ENCODE measurements around the gene DPP10.

DPP10 gene

GRCh38 chr2:114569166-114569565, 126.7 kb downstream of the DPP10 start (continued):
- TF ChIP-seq ZNF274 (IDR thresholded peaks at IDR 0.05; ENCODE audit: low read length) = no peak
- no peak for TF ChIP-seq ZNF274 (tag by site-specific recombination; IDR thresholded peaks at IDR 0.05; ENCODE audit: borderline replicate concordance)
- TF ChIP-seq HOXC10 (CRISPR knock-in tag; IDR thresholded peaks at IDR 0.05) = no peak
- TF ChIP-seq TCF7L2 (IDR thresholded peaks at IDR 0.05; ENCODE audit: borderline replicate concordance, low read depth, low read length) = no peak
- TF ChIP-seq ZNF521 (tag by site-specific recombination; IDR thresholded peaks at IDR 0.05) = no peak
- TF ChIP-seq, protein P1, sequence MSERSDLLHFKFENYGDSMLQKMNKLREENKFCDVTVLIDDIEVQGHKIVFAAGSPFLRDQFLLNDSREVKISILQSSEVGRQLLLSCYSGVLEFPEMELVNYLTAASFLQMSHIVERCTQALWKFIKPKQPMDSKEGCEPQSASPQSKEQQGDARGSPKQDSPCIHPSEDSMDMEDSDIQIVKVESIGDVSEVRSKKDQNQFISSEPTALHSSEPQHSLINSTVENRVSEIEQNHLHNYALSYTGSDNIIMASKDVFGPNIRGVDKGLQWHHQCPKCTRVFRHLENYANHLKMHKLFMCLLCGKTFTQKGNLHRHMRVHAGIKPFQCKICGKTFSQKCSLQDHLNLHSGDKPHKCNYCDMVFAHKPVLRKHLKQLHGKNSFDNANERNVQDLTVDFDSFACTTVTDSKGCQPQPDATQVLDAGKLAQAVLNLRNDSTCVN (tag by site-specific recombination; optimal IDR thresholded peaks at IDR 0.05) = no peak
- no peak for TF ChIP-seq ZNF76 (tag by site-specific recombination; IDR thresholded peaks at IDR 0.05; ENCODE audit: borderline replicate concordance, low read depth)
- TF ChIP-seq BCL6B (tag by site-specific recombination; IDR thresholded peaks at IDR 0.05) = no peak
- TF ChIP-seq ZNF175 (tag by site-specific recombination; IDR thresholded peaks at IDR 0.05) = no peak
- TF ChIP-seq ZNF639 (tag by site-specific recombination; IDR thresholded peaks at IDR 0.05) = no peak
- TF ChIP-seq, protein P2, sequence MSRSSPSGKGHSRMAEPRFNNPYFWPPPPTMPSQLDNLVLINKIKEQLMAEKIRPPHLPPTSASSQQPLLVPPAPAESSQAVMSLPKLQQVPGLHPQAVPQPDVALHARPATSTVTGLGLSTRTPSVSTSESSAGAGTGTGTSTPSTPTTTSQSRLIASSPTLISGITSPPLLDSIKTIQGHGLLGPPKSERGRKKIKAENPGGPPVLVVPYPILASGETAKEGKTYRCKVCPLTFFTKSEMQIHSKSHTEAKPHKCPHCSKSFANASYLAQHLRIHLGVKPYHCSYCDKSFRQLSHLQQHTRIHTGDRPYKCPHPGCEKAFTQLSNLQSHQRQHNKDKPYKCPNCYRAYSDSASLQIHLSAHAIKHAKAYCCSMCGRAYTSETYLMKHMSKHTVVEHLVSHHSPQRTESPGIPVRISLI (tag by site-specific recombination; IDR thresholded peaks at IDR 0.05) = no peak

DNA sequence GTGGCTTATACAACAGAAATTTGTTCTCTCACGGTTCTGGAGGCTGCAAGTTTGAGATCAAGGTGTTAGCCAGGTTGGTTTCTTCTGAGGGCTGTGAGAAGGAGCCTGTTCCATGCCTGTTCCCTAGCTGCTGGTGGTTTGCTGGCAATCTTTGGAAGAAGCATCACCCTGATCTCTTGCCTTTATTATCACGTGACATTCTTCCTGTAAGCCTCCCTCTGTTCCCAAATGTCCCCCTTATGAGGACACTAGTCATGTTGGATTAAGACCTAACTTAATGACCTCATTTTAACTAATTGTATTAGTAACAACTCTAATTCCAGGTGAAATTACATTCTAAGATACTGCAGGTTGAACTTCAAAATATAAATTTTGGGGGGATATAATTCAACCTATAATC, 135.2 kb downstream of the DPP10 start:
- H3K9me3 ChIP-seq (ENCODE audit: control insufficient read depth, insufficient read depth, low read depth, low read length) = no peaks in the 10 kb centered on the region
- no peaks in the 10 kb centered on the region for H3K4me1 ChIP-seq (ENCODE audit: control insufficient read depth, insufficient read depth, low read length)
- H3K36me3 ChIP-seq (ENCODE audit: control insufficient read depth in 2 of 2, insufficient read depth in 1 of 2, low read length in 2 of 2) = no peaks in the 10 kb centered on the region
- no peak overlapping the region for H3K27ac ChIP-seq (ENCODE audit: extremely low read depth, low read depth, low read length)
- H3K4me3 ChIP-seq (ENCODE audit: low read depth, low read length) = no peak overlapping the region
- CTCF ChIA-PET = no interaction called here
- TF ChIP-seq ZNF132 (tag by site-specific recombination; IDR thresholded peaks at IDR 0.05; ENCODE audit: borderline replicate concordance) (no peak), ZNF140 (tag by site-specific recombination; IDR thresholded peaks at IDR 0.05) (no peak), ZNF202 (tag by site-specific recombination; IDR thresholded peaks at IDR 0.05; ENCODE audit: borderline replicate concordance) (no peak), ZNF341 (tag by site-specific recombination; IDR thresholded peaks at IDR 0.05; ENCODE audit: low read depth) (no peak), TCF7L2 (IDR thresholded peaks at IDR 0.05; ENCODE audit: borderline replicate concordance, low read depth, low read length) (no peak), ZNF335 (tag by site-specific recombination; conservative IDR thresholded peaks at IDR 0.05) (no peak), ZNF830 (tag by site-specific recombination; IDR thresholded peaks at IDR 0.05; ENCODE audit: low read depth) (no peak), ZNF514 (tag by site-specific recombination; IDR thresholded peaks at IDR 0.05) (no peak), ZNF121 (tag by site-specific recombination; IDR thresholded peaks at IDR 0.05) (no peak), ZNF707 (tag by site-specific recombination; IDR thresholded peaks at IDR 0.05) (no peak), ZNF292 (tag by site-specific recombination; IDR thresholded peaks at IDR 0.05; ENCODE audit: borderline replicate concordance, low read depth) (no peak), ZIC2 (tag by site-specific recombination; IDR thresholded peaks at IDR 0.05) (no peak), ZNF529 (tag by site-specific recombination; IDR thresholded peaks at IDR 0.05; ENCODE audit: insufficient replicate concordance) (no peak), ZNF544 (tag by site-specific recombination; IDR thresholded peaks at IDR 0.05) (no peak), ZNF391 (tag by site-specific recombination; IDR thresholded peaks at IDR 0.05; ENCODE audit: borderline replicate concordance, low read depth) (no peak)
- TF ChIP-seq, protein P3, sequence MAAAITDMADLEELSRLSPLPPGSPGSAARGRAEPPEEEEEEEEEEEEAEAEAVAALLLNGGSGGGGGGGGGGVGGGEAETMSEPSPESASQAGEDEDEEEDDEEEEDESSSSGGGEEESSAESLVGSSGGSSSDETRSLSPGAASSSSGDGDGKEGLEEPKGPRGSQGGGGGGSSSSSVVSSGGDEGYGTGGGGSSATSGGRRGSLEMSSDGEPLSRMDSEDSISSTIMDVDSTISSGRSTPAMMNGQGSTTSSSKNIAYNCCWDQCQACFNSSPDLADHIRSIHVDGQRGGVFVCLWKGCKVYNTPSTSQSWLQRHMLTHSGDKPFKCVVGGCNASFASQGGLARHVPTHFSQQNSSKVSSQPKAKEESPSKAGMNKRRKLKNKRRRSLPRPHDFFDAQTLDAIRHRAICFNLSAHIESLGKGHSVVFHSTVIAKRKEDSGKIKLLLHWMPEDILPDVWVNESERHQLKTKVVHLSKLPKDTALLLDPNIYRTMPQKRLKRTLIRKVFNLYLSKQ (tag by site-specific recombination; IDR thresholded peaks at IDR 0.05; ENCODE audit: borderline replicate concordance) = no peak
- POLR2A ChIA-PET = interaction anchor here (0.6 kb wide), 1 partner anchor 621 kb away, joined by 3 read pairs; no protein-coding TSS in a partner anchor
